ENCODE measurements around the gene SPINT4. TPM values are rescaled to one million over a fixed set of nuclear protein-coding genes. Genes with fewer than 3 reads are reported as not detected.
A peak's percentile ranks its signal among the peaks of the same experiment; 100 is the strongest.

SPINT4 gene
- total RNA-seq, 4 donors from 2014 or later, result not detected

DNA sequence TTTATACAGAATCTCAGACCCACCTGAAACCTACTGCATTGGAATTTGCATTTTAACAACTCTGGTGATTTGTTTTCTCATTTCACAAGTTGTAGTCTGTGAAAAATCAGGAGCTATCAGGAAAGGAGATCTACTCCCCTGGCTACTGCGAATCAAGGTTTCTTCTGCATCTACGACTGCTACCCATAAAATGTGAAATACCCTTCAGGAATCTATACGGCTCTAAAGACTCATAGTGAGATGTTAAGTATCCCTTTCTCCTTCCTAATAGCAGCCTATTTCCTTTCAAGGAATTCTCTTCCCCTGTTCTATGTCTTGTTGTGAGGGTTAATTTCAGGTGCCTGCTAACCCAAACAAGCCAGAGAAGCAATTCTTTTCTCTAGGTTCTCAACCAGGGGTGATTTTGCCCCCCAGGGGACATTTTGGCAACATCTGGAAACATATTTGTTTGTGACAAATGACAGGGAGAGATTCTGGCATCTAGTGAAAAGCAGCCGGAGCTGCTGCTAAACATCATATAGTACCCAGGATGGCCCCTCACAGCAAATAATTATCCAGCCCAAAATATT, 43.2 kb downstream of the SPINT4 start:
- DNase-seq (ENCODE audit: low spot score), result no peak
- TF ChIP-seq, protein P1, sequence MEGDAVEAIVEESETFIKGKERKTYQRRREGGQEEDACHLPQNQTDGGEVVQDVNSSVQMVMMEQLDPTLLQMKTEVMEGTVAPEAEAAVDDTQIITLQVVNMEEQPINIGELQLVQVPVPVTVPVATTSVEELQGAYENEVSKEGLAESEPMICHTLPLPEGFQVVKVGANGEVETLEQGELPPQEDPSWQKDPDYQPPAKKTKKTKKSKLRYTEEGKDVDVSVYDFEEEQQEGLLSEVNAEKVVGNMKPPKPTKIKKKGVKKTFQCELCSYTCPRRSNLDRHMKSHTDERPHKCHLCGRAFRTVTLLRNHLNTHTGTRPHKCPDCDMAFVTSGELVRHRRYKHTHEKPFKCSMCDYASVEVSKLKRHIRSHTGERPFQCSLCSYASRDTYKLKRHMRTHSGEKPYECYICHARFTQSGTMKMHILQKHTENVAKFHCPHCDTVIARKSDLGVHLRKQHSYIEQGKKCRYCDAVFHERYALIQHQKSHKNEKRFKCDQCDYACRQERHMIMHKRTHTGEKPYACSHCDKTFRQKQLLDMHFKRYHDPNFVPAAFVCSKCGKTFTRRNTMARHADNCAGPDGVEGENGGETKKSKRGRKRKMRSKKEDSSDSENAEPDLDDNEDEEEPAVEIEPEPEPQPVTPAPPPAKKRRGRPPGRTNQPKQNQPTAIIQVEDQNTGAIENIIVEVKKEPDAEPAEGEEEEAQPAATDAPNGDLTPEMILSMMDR (IDR thresholded peaks at IDR 0.05), result no peak
- no peak for ATAC-seq (ENCODE audit: low FRiP score)

DNA sequence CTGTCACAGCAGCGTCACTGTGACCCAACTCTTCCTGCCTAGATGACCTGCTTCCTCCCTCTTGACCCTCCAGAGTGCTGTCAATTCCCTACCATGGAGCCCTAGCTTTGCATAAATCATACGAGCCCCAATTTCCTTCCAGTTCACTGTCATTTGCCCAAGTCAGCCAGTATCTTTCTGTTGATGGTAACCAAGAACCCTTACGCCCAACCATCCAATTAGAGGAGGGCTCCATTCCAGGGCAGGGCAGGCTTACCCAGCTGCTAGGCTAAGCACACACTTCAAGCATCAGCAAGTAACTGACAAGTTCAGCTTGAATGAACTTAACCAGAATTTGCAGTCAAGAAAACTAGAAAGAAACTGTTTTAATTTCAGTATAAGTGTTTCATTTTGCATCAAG, 43.8 kb downstream of the SPINT4 start:
- no peak for ATAC-seq (ENCODE audit: low FRiP score)
- TF ChIP-seq, protein P1 (IDR thresholded peaks at IDR 0.05), result no peak

DNA sequence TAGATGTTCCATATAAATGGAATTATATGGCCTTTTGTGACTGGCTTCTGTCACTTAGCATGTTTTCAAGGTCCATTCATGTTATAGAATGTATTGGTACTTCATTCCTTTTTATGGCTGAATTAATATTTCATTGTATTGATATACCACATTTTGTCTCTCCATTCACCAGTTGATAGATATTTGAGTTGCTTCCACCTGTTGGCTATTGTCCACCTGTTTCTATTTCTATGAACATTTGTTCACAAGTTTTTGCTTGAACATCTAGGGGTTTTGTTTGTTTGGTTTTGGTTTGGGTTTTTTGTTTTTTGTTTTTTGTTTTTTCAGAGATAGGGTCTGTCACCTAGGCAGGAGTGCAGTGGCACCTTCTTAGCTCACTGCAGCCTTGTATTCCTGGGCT, 46.3 kb downstream of the SPINT4 start:
- no peak for ATAC-seq (ENCODE audit: low FRiP score)
- no peak for DNase-seq (ENCODE audit: low spot score)
- TF ChIP-seq, protein P1 (IDR thresholded peaks at IDR 0.05), result no peak

More for the DNA sequence above, 43.8 kb downstream of the SPINT4 start:
- DNase-seq (ENCODE audit: low spot score), result no peak

DNA sequence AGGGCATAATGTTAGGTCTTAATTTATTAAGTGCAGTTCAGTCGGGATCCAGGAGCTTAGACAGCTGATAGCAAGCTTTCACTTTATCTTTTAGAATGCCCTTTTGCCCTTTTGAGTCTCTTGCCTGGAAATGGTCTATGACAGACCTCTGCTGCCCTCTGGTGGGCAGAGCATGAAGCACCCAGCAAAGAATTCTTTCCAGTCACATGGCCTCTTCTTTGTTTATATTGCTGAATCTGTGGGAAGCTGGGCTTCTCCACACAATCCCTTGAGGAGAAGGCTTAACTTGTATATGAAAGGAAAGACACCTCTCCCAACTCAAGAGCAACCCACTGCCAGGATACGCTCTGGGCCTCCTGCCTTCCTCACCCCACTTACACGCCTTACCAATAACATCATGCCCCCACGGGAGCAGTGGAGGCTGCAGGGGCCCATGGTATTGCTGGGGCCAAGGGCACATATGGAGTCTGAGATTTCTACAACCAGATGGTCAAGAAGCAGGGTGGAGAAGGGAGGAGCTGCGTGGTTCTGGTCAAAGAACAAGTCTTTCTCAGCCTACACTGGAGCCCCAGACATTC, 49.1 kb downstream of the SPINT4 start:
- ATAC-seq (ENCODE audit: low FRiP score), result peak; percentile 70
- DNase-seq (ENCODE audit: low spot score), result peak; percentile 80
- TF ChIP-seq, protein P1 (IDR thresholded peaks at IDR 0.05), result peak in 2 of 3 donors; percentile 83 to 97

DNA sequence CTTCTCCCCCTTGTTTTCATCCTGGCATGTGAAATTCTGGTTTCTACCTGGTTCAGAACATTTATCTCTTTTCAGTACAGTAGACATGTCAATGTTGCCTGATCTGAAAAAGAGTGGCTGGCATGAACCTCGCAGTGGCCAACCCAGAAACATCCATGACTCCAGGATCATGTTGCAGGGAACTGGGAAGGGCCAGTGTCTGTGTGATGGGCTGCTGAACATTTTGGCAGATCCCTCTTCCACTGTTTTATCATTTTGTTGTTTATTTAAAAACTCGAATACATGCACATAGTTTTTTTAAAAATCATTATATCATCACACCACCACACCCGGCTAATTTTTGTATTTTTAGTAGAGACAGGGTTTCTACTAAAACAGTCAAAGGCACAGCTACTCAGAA, 50.5 kb downstream of the SPINT4 start:
- ATAC-seq (ENCODE audit: low FRiP score) (no peak), DNase-seq (ENCODE audit: low spot score) (no peak)
- TF ChIP-seq, protein P1 (IDR thresholded peaks at IDR 0.05), result no peak

DNA sequence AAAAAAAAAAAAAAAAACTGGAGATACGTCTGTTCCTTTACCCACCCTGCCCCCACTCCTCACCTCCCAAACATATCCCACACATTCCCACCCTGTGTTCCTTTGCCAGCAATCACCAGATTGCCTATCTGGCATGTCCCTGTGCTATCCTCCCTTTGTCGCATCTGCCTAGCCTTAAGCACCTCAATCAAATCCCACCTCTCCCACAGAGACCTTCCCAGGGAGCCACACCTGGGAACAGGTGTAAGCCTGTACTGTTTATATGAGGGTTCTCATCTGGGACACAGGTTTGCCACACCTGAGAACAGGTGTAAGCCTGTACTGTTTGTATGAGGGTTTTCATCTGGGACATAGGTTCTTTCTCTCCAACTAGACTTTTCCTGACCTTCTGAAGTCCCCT, 52.8 kb downstream of the SPINT4 start:
- no peak for DNase-seq (ENCODE audit: low spot score)
- TF ChIP-seq, protein P1 (IDR thresholded peaks at IDR 0.05), result no peak
- no peak for ATAC-seq (ENCODE audit: low FRiP score)

DNA sequence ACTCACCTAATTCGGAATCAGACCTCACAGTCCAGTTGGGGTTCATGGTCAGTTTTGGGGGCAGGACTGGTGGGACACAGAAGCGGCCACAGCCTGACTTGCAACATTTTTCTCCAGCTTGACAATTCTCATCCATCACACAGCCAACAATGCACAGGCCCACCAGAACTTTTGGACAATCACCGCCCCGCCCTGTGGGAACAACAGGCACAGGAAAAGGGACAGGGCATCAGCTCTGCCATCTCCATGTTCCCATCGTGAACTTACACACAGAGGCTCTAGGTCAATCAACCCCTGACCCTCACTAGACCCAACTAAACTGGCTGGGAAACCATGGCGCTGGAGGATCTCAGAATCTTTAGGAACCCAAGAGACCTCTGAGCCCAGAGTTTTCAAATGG, 53.3 kb downstream of the SPINT4 start:
- DNase-seq (ENCODE audit: low spot score) (no peak), ATAC-seq (ENCODE audit: low FRiP score) (no peak)
- TF ChIP-seq, protein P1 (IDR thresholded peaks at IDR 0.05), result no peak

Data from omental fat pad (tissue), 4 donors.